A673 (cell line): ENCODE data around the gene ATG10. TPM values are rescaled to one million over a fixed set of nuclear protein-coding genes. Genes with fewer than 3 reads are reported as not detected.

ENCODE experiments used
- BruUV-seq: library from RNA; stranded (reverse); fragments of 400-500 nt; replicated peaks from 2 replicates; lab custom pipeline; 2021; lab: Mats Ljungman, UMichigan
- CTCF ChIA-PET: fragments of 300-600 bp; sonication (Branson Sonifier 250); formaldehyde crosslinking; loops from one replicate; lab custom pipeline; 2022; ENCODE audit warnings: antibody characterized with exemption; lab: Charles Lee
- POLR2A ChIA-PET: fragments of 300-600 bp; sonication (Branson Sonifier 250); formaldehyde crosslinking; loops from one replicate; lab custom pipeline; 2022; ENCODE audit warnings: antibody characterized with exemption; ENCODE audit not compliant: low non-redundant PET; lab: Charles Lee
- DNase-seq: peaks from one replicate; pipeline ENCODE4 v3.0.0-alpha.2; 2015; ENCODE audit warnings: low spot score
- H3K27ac ChIP-seq: fragments of 200-600 bp; sonication (generic); 2 replicates; pipeline ENCODE4 v1.5.1; 2016; ENCODE audit warnings: mixed run types, low read depth, mild to moderate bottlenecking, mixed read lengths, antibody characterized with exemption, low read length; ENCODE audit not compliant: poor library complexity, severe bottlenecking
- H3K27me3 ChIP-seq: fragments of 200-600 bp; sonication (generic); replicated peaks from 2 replicates; pipeline ENCODE4 v1.6.1; 2017; ENCODE audit warnings: mixed run types, low read depth, mild to moderate bottlenecking, mixed read lengths, antibody characterized with exemption, low read length; ENCODE audit not compliant: insufficient read depth, poor library complexity
- H3K36me3 ChIP-seq: fragments of 200-600 bp; sonication (generic); 2 replicates; pipeline ENCODE4 v1.6.1; 2016; ENCODE audit warnings: mixed run types, mild to moderate bottlenecking, mixed read lengths, antibody characterized with exemption, low read length; ENCODE audit not compliant: insufficient read depth, poor library complexity, severe bottlenecking
- H3K4me1 ChIP-seq: fragments of 200-600 bp; sonication (generic); 2 replicates; pipeline ENCODE4 v1.6.1; 2017; ENCODE audit warnings: mixed run types, mild to moderate bottlenecking, mixed read lengths, antibody characterized with exemption, low read length; ENCODE audit not compliant: insufficient read depth, poor library complexity, severe bottlenecking
- H3K4me3 ChIP-seq: fragments of 200-600 bp; sonication (generic); 2 replicates; pipeline ENCODE4 v1.5.1; 2016; ENCODE audit warnings: low read depth, mixed run types, mild to moderate bottlenecking, mixed read lengths, low read length; ENCODE audit not compliant: poor library complexity, severe bottlenecking
- H3K9me3 ChIP-seq: fragments of 200-600 bp; sonication (generic); 2 replicates; pipeline ENCODE4 v1.6.1; 2016; ENCODE audit warnings: mixed run types, low read depth, mild to moderate bottlenecking, mixed read lengths, antibody characterized with exemption, low read length; ENCODE audit not compliant: poor library complexity, severe bottlenecking
- EZH2 ChIP-seq: fragments of 200-600 bp; sonication (generic); IDR thresholded peaks from 2 replicates; pipeline ENCODE4 v1.6.1; 2017; ENCODE audit warnings: borderline replicate concordance, low read depth, mild to moderate bottlenecking, mixed read lengths, antibody characterized with exemption, low read length; ENCODE audit not compliant: poor library complexity, severe bottlenecking
- intact Hi-C: fragments of 100-400 bp; cut with micrococcal nuclease; formaldehyde crosslinking; loops from one replicate; pipeline ENCODE4 v1.10.0; 2022; ENCODE audit not compliant: unreplicated experiment
- total RNA-seq: library from RNA; stranded (reverse); gene quantifications from 2 replicates; pipeline ENCODE4 v1.2.3, GENCODE V29; 2021
- TF ChIP-seq, protein P1 (sequence below): fragments of 300-800, 200-600 bp; sonication (generic); conservative IDR thresholded peaks from 2 replicates; pipeline ENCODE4 v1.5.1; 2017; ENCODE audit warnings: low read depth, mild to moderate bottlenecking, antibody characterized with exemption, low read length, moderate library complexity, mixed read lengths

The ATG10 gene
- total RNA-seq, 1 experiment from 2014 or later, result 17.1 TPM

DNA sequence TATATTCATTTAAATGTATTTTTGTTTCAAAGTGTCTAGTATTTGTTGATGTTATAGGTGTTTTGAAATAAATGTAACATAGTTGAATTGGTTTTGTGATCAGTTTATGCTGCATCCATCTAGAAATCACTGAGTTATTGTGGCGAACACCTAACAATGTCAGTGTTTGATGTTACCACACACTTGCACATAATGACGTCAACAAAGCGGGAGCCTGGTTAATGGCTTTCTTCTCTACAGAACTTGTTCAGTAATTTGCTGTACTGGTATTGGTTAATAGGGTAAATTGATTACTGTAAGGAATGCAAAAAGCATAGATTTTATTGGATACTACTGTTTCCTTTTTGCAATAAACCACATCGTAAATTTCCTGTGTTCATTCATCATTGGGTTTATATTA is 133.0 kb downstream of the ATG10 start:
- BruUV-seq, result no TSS peak
- intact Hi-C loops, result no loop called here
- Histone ChIP-seq H3K9me3 (no peaks in the 10 kb centered on the region), H3K36me3 (no peaks in the 10 kb centered on the region), H3K4me3 (no peak overlapping the region), H3K27me3 (no peaks in the 10 kb centered on the region), H3K27ac (no peak overlapping the region), H3K4me1 (peaks cover 31% of the 10 kb centered on the region)
- TF ChIP-seq, protein P1, sequence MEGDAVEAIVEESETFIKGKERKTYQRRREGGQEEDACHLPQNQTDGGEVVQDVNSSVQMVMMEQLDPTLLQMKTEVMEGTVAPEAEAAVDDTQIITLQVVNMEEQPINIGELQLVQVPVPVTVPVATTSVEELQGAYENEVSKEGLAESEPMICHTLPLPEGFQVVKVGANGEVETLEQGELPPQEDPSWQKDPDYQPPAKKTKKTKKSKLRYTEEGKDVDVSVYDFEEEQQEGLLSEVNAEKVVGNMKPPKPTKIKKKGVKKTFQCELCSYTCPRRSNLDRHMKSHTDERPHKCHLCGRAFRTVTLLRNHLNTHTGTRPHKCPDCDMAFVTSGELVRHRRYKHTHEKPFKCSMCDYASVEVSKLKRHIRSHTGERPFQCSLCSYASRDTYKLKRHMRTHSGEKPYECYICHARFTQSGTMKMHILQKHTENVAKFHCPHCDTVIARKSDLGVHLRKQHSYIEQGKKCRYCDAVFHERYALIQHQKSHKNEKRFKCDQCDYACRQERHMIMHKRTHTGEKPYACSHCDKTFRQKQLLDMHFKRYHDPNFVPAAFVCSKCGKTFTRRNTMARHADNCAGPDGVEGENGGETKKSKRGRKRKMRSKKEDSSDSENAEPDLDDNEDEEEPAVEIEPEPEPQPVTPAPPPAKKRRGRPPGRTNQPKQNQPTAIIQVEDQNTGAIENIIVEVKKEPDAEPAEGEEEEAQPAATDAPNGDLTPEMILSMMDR, result no peak
- ChIA-PET CTCF (no interaction called here), POLR2A (interaction anchor here (0.6 kb wide), 1 partner anchor 165 kb away, joined by 4 read pairs; no protein-coding TSS in a partner anchor)
- DNase-seq, result no peak

DNA sequence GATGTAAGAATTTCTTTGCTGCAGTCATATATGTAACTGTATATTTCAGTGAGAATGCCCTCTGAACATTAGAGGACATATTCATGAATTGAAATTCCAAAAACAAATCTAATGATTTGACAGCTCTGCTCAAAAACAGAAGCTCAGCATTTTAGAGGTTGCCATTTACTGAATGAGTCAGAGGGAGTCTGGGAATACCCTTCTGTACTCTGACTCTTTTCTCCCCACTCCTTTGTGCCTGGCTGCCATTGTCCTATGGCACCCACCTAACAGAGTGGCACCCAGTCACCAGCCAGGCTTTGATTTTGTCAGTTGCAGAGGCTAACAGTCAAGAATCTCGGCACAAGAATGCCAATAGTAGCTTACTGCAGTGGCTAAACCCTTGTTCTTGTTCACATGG is 133.6 kb downstream of the ATG10 start:
- H3K27ac ChIP-seq, result peak overlapping the region; percentile 32
- H3K4me1 ChIP-seq, result peaks cover 31% of the 10 kb centered on the region
- POLR2A ChIA-PET, result interaction anchor here (0.6 kb wide), 1 partner anchor 164 kb away, joined by 4 read pairs; no protein-coding TSS in a partner anchor
- H3K36me3 ChIP-seq, result no peaks in the 10 kb centered on the region
- no peaks in the 10 kb centered on the region for H3K27me3 ChIP-seq
- H3K9me3 ChIP-seq, result no peaks in the 10 kb centered on the region
- CTCF ChIA-PET, result interaction anchor here (2.3 kb wide), 1 partner anchor 60 kb away, joined by 24 read pairs; no protein-coding TSS in a partner anchor
- intact Hi-C loops, result no loop called here
- H3K4me3 ChIP-seq, result no peak overlapping the region
- no peak for DNase-seq
- TF ChIP-seq EZH2, result no peak
- TF ChIP-seq, protein P1, result no peak
- BruUV-seq, result no TSS peak

DNA sequence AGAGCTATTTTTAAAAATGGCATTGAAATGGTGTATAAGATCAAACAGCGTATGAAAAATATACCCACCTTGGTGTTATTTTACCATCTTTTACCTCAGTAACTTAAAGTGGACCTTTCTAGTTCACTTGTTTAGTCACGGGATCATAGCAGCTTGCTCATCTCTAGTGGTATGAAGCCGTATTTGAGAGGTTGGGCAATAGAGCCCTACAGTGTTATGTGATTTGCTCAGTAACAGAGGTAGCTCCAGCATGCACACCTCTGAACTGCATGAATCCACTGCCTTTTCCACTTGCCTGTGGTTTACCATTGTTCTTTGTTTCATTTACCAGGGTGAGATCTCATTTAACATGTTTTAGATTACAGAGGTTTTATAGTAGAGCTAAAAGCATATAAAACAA is 134.4 kb downstream of the ATG10 start:
- H3K4me3 ChIP-seq, result no peak overlapping the region
- CTCF ChIA-PET, result interaction anchor here (2.3 kb wide), 1 partner anchor 59 kb away, joined by 24 read pairs; no protein-coding TSS in a partner anchor
- TF ChIP-seq, protein P1, result no peak
- no peak for TF ChIP-seq EZH2
- no peaks in the 10 kb centered on the region for H3K9me3 ChIP-seq
- POLR2A ChIA-PET, result no interaction called here
- H3K27ac ChIP-seq, result no peak overlapping the region
- intact Hi-C loops, result loop anchor here (2.0 kb wide), 1 partner anchor 61 kb away; no protein-coding TSS in a partner anchor
- H3K4me1 ChIP-seq, result peaks cover 31% of the 10 kb centered on the region
- BruUV-seq, result no TSS peak
- peak; percentile 12 for DNase-seq
- no peaks in the 10 kb centered on the region for H3K27me3 ChIP-seq
- H3K36me3 ChIP-seq, result no peaks in the 10 kb centered on the region
